ENCODE results near the gene AKT3. TPM values are rescaled to one million over a fixed set of nuclear protein-coding genes. Genes with fewer than 3 reads are reported as not detected.
A peak's percentile ranks its signal among the peaks of the same experiment; 100 is the strongest.

AKT3 gene
- total RNA-seq, 1 experiment from 2014 or later, result 18.7 TPM

DNA sequence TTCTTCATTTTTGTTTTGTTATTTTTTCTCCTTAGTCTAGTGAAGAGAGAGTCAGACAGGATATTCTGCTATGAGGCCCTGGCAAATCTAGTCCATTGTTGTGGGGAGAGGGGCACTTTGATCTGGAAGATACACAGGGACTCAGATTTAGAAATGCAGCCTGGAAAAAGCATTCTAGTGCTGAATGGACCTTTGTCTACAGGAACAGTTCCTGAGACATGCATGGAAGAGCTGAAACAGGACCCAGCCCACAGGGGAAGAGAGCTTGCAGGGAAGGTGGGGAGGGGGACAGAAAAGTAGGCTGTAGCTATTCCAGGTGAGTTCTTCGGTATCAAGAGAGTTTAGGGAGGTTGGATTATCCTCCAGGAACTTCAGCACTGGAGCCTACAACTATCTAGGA is 98.5 kb downstream of the AKT3 start:
- TF ChIP-seq EZH2phosphoT487 (IDR thresholded peaks at IDR 0.05; ENCODE audit: borderline replicate concordance, low read length) (no peak), EZH2 (IDR thresholded peaks at IDR 0.05; ENCODE audit: low read length, unreplicated experiment) (no peak)
- TF ChIP-seq, protein P1, sequence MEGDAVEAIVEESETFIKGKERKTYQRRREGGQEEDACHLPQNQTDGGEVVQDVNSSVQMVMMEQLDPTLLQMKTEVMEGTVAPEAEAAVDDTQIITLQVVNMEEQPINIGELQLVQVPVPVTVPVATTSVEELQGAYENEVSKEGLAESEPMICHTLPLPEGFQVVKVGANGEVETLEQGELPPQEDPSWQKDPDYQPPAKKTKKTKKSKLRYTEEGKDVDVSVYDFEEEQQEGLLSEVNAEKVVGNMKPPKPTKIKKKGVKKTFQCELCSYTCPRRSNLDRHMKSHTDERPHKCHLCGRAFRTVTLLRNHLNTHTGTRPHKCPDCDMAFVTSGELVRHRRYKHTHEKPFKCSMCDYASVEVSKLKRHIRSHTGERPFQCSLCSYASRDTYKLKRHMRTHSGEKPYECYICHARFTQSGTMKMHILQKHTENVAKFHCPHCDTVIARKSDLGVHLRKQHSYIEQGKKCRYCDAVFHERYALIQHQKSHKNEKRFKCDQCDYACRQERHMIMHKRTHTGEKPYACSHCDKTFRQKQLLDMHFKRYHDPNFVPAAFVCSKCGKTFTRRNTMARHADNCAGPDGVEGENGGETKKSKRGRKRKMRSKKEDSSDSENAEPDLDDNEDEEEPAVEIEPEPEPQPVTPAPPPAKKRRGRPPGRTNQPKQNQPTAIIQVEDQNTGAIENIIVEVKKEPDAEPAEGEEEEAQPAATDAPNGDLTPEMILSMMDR (conservative IDR thresholded peaks at IDR 0.05; ENCODE audit: low read depth, low read length), result no peak
- DNase-seq (no peak), ATAC-seq (no peak)
- Histone ChIP-seq H3F3A (ENCODE audit: low read length, unreplicated experiment) (no peaks in the 10 kb centered on the region), H3K4me2 (ENCODE audit: low read length) (no peak overlapping the region), H4K20me1 (ENCODE audit: low read length) (no peaks in the 10 kb centered on the region), H3K27me3 (ENCODE audit: low read length) (no peaks in the 10 kb centered on the region), H3K27ac (ENCODE audit: low read length) (no peak overlapping the region), H3K9me3 (ENCODE audit: low read length) (no peaks in the 10 kb centered on the region), H3K4me3 (ENCODE audit: low read length) (no peak overlapping the region), H3K9me2 (replicated peaks; ENCODE audit: low read length) (no peaks in the 10 kb centered on the region), H2AFZ (ENCODE audit: low read length) (no peak overlapping the region), H3K9ac (ENCODE audit: low read length) (no peak overlapping the region), H3K4me1 (ENCODE audit: insufficient read depth, low read length) (peaks cover 9% of the 10 kb centered on the region), H3K36me3 (ENCODE audit: low read depth, low read length) (no peaks in the 10 kb centered on the region), H3K79me2 (ENCODE audit: low read length) (no peaks in the 10 kb centered on the region)
- ChIA-PET POLR2A (ENCODE audit: unreplicated experiment) (interaction anchor here (0.7 kb wide), 1 partner anchor 223 kb away, joined by 3 read pairs; no protein-coding TSS in a partner anchor), CTCF (no interaction called here)
- intact Hi-C loops (cut with micrococcal nuclease), result no loop called here
- BruUV-seq (replicated peaks), result no TSS peak

DNA sequence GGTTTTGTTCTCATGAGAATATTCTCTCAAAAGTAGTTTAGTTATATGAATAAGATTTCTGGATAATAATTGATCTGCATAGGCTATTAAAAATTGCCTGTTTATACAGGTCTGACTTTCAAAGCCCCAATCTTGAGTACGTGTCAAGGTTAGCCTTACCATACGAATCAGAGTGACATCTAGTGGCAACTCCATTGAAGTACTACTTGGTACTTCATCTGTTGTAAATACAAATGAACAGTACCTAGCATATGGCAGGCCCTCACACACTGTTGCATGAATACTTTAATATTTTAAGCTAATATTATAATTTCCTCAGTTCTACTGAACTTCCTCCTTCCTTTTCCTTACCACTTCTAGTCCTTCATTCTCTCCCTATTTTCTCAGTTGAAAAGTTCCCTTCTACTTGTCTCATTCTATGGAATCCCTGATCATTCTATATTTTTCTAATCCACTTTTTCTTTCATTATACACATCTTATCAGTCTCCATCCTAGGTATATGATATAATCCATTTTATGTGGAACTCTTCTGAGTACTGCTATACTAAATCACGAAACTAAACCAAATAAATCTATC is 101.2 kb downstream of the AKT3 start:
- no TSS peak for BruUV-seq (replicated peaks)
- peak; percentile 100 for ATAC-seq
- H3K9me3 ChIP-seq (ENCODE audit: low read length), result no peaks in the 10 kb centered on the region
- H3K9ac ChIP-seq (ENCODE audit: low read length), result no peak overlapping the region
- H3F3A ChIP-seq (ENCODE audit: low read length, unreplicated experiment), result no peaks in the 10 kb centered on the region
- H3K4me1 ChIP-seq (ENCODE audit: insufficient read depth, low read length), result peaks cover 5% of the 10 kb centered on the region
- no peaks in the 10 kb centered on the region for H3K27me3 ChIP-seq (ENCODE audit: low read length)
- no peak overlapping the region for H2AFZ ChIP-seq (ENCODE audit: low read length)
- H4K20me1 ChIP-seq (ENCODE audit: low read length), result no peaks in the 10 kb centered on the region
- ChIA-PET POLR2A (ENCODE audit: unreplicated experiment) (no interaction called here), CTCF (interaction anchor here (0.6 to 1.1 kb wide), 4 partner anchors 66 to 613 kb away, joined by 3 to 4 read pairs (median 3); no protein-coding TSS in a partner anchor)
- H3K9me2 ChIP-seq (replicated peaks; ENCODE audit: low read length), result no peaks in the 10 kb centered on the region
- no peak overlapping the region for H3K27ac ChIP-seq (ENCODE audit: low read length)
- peak; percentile 90 for DNase-seq
- H3K36me3 ChIP-seq (ENCODE audit: low read depth, low read length), result no peaks in the 10 kb centered on the region
- no peaks in the 10 kb centered on the region for H3K79me2 ChIP-seq (ENCODE audit: low read length)
- no peak for TF ChIP-seq EZH2phosphoT487 (IDR thresholded peaks at IDR 0.05; ENCODE audit: borderline replicate concordance, low read length)
- TF ChIP-seq, protein P1 (conservative IDR thresholded peaks at IDR 0.05; ENCODE audit: low read depth, low read length), result peak; percentile 88
- intact Hi-C loops (cut with micrococcal nuclease), result loop anchor here (1.0 to 5.0 kb wide), 4 partner anchors 40 to 525 kb away; no protein-coding TSS in a partner anchor
- H3K4me3 ChIP-seq (ENCODE audit: low read length), result no peak overlapping the region
- no peak overlapping the region for H3K4me2 ChIP-seq (ENCODE audit: low read length)

DNA sequence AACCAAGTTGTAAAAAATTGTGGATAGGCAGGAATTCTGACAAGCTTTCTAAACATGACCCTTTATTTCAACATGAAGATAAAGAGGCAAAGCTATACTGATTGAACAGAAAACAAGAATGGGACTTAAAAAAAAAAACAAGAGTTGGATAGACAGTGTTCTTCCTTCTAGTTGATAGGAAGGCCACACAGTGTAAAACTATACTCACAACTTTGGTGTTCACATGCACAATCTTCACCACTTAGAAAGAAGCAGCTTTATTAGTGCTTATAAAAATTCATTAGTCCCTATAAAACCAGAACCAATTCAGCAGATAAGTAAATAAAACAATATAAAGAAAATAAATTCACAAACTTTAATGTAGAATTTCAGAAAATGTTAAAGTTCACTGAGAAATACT is 101.8 kb downstream of the AKT3 start:
- peaks cover 5% of the 10 kb centered on the region for H3K4me1 ChIP-seq (ENCODE audit: insufficient read depth, low read length)
- H3K79me2 ChIP-seq (ENCODE audit: low read length), result no peaks in the 10 kb centered on the region
- H3K4me2 ChIP-seq (ENCODE audit: low read length), result no peak overlapping the region
- no peak for DNase-seq
- CTCF ChIA-PET, result interaction anchor here (0.5 to 1.1 kb wide), 3 partner anchors 10 to 265 kb away, joined by 3 to 4 read pairs (median 3); no protein-coding TSS in a partner anchor
- no TSS peak for BruUV-seq (replicated peaks)
- H3K9me3 ChIP-seq (ENCODE audit: low read length), result no peaks in the 10 kb centered on the region
- POLR2A ChIA-PET (ENCODE audit: unreplicated experiment), result no interaction called here
- H4K20me1 ChIP-seq (ENCODE audit: low read length), result no peaks in the 10 kb centered on the region
- no peak overlapping the region for H3K9ac ChIP-seq (ENCODE audit: low read length)
- no peak overlapping the region for H2AFZ ChIP-seq (ENCODE audit: low read length)
- no peaks in the 10 kb centered on the region for H3F3A ChIP-seq (ENCODE audit: low read length, unreplicated experiment)
- no peaks in the 10 kb centered on the region for H3K36me3 ChIP-seq (ENCODE audit: low read depth, low read length)
- H3K27ac ChIP-seq (ENCODE audit: low read length), result no peak overlapping the region
- H3K4me3 ChIP-seq (ENCODE audit: low read length), result no peak overlapping the region
- no peak for ATAC-seq
- intact Hi-C loops (cut with micrococcal nuclease), result loop anchor here (1.0 to 5.0 kb wide), 4 partner anchors 40 to 525 kb away; no protein-coding TSS in a partner anchor
- H3K9me2 ChIP-seq (replicated peaks; ENCODE audit: low read length), result no peaks in the 10 kb centered on the region
- TF ChIP-seq, protein P1 (conservative IDR thresholded peaks at IDR 0.05; ENCODE audit: low read depth, low read length), result no peak
- no peak for TF ChIP-seq EZH2 (IDR thresholded peaks at IDR 0.05; ENCODE audit: low read length, unreplicated experiment)
- TF ChIP-seq EZH2phosphoT487 (IDR thresholded peaks at IDR 0.05; ENCODE audit: borderline replicate concordance, low read length), result no peak
- no peaks in the 10 kb centered on the region for H3K27me3 ChIP-seq (ENCODE audit: low read length)
